HG02884 (cell line): ENCODE results near the gene SLC25A34.

Experiments
- ATAC-seq: cut with Tn5 transposase; IDR thresholded peaks from one replicate; pipeline ENCODE4 v1.9.1; 2021; ENCODE audit warnings: mild to moderate bottlenecking, moderate library complexity; ENCODE audit not compliant: unreplicated experiment

The SLC25A34 gene

GRCh38 chr1:15765495-15766194 is 29.6 kb downstream of the SLC25A34 start:
- ATAC-seq: no peak

GRCh38 chr1:15767941-15768340 is 31.9 kb downstream of the SLC25A34 start:
- no peak for ATAC-seq

GRCh38 chr1:15768388-15768787 is 32.3 kb downstream of the SLC25A34 start:
- ATAC-seq: no peak

- no peak for ATAC-seq
These were observed 34.4 kb downstream of the SLC25A34 start for GRCh38 chr1:15770313-15770962.

- no peak for ATAC-seq
These were observed 35.9 kb downstream of the SLC25A34 start for GRCh38 chr1:15771836-15772515.

- ATAC-seq: no peak
These were observed 39.6 kb downstream of the SLC25A34 start for GRCh38 chr1:15775706-15776105.

GRCh38 chr1:15777909-15778707 is 42.0 kb downstream of the SLC25A34 start:
- ATAC-seq: no peak

GRCh38 chr1:15785683-15786082 is 49.6 kb downstream of the SLC25A34 start:
- ATAC-seq: no peak

GRCh38 chr1:15786581-15786980 is 50.5 kb downstream of the SLC25A34 start:
- ATAC-seq: no peak

GRCh38 chr1:15788624-15789301 is 52.7 kb downstream of the SLC25A34 start:
- ATAC-seq: no peak
